NCI-H2107 treated with DMSO at 0.1 percent for 48 hours (cell line): ENCODE data around the gene CDC42EP4.

Experiments used
- DNase-seq: peaks from one replicate; lab custom pipeline; 2025; ENCODE audit not compliant: unreplicated experiment; lab: John Stamatoyannopoulos, UW

CDC42EP4 gene

GRCh38 chr17:73311781-73312641 is at the start of gene CDC42EP4:
TSS of gene CDC42EP4 (minus strand) at chr17:73312001. CDS start at chr17:73286500, 25,501 bp downstream.
- peak; percentile 69 for DNase-seq

GRCh38 chr17:73360961-73361761 is 49.4 kb upstream of the CDC42EP4 start:
- no peak for DNase-seq

- DNase-seq: peak; percentile 60
These were observed 48.2 kb upstream of the CDC42EP4 start for GRCh38 chr17:73359987-73360410.

- DNase-seq: no peak
These were observed 47.6 kb upstream of the CDC42EP4 start for GRCh38 chr17:73359352-73359751.

GRCh38 chr17:73358668-73359067 is 46.9 kb upstream of the CDC42EP4 start:
- no peak for DNase-seq

- DNase-seq: no peak
These were observed 46.2 kb upstream of the CDC42EP4 start for GRCh38 chr17:73357981-73358380.

- no peak for DNase-seq
These were observed 45.5 kb upstream of the CDC42EP4 start for GRCh38 chr17:73357318-73357717.

- DNase-seq: no peak
These were observed 44.9 kb upstream of the CDC42EP4 start for GRCh38 chr17:73356561-73357170.

- DNase-seq: no peak
These were observed 42.9 kb upstream of the CDC42EP4 start for GRCh38 chr17:73354423-73355284.

GRCh38 chr17:73352261-73352660 is 40.5 kb upstream of the CDC42EP4 start:
- no peak for DNase-seq

GRCh38 chr17:73351764-73352163 is 40.0 kb upstream of the CDC42EP4 start:
- no peak for DNase-seq

- no peak for DNase-seq
These were observed 39.1 kb upstream of the CDC42EP4 start for GRCh38 chr17:73350864-73351263.

- DNase-seq: no peak
These were observed 37.8 kb upstream of the CDC42EP4 start for GRCh38 chr17:73349647-73350046.

- no peak for DNase-seq
These were observed 37.3 kb upstream of the CDC42EP4 start for GRCh38 chr17:73349138-73349537.

- no peak for DNase-seq
These were observed 37.0 kb upstream of the CDC42EP4 start for GRCh38 chr17:73348829-73349095.

GRCh38 chr17:73348018-73348828 is 36.4 kb upstream of the CDC42EP4 start:
- DNase-seq: no peak

- DNase-seq: no peak
These were observed 35.5 kb upstream of the CDC42EP4 start for GRCh38 chr17:73347351-73347750.

- no peak for DNase-seq
These were observed 34.8 kb upstream of the CDC42EP4 start for GRCh38 chr17:73346501-73347162.

- DNase-seq: no peak
These were observed 32.1 kb upstream of the CDC42EP4 start for GRCh38 chr17:73343739-73344454.
